ENCODE measurements around the gene LRRC4B. TPM values are rescaled to one million over a fixed set of nuclear protein-coding genes. Genes with fewer than 3 reads are reported as not detected.

The LRRC4B gene
- total and polyA plus RNA-seq, 2 experiments from 2014 or later, result 5.8 to 56.4 TPM

DNA sequence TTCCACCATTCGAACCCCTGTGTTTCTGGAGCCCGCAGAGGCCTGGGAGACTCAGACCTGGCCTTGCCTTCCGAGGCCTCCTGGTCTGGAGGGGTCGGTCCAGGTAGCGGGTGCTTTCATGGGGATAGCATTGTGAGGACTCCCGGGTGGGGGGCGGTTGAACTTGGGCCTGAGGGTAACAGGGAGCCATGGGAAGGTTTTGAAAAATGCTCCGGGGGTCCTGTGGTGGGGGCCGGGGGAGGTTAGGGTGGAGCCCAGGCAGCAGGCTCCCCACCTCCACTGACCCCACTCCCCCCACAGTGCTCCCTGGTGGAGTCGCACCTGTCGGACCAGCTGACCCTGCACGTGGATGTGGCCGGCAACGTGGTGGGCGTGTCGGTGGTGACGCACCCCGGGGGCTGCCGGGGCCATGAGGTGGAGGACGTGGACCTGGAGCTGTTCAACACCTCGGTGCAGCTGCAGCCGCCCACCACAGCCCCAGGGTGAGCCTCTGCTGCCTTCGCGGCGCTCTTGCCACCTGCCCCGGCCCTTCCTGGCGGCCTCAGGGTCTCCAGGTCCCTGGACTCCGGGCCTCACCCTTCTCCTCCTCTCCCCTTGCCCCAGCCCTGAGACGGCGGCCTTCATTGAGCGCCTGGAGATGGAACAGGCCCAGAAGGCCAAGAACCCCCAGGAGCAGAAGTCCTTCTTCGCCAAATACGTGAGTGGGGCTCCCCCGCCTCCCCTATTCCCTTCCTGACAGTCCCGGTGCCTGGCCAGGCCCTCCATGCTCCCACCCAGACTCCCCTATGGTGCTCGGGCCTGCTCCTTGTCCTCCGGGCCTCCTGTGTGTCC, 87.7 kb downstream of the LRRC4B start:
- Histone ChIP-seq H3K4me1 (ENCODE audit: low read depth) (peaks cover 4% of the 10 kb centered on the region), H3K27ac (no peak overlapping the region), H3K9me3 (ENCODE audit: low read depth) (no peaks in the 10 kb centered on the region), H3K36me3 (peaks cover 7% of the 10 kb centered on the region), H3K4me3 (no peak overlapping the region), H3K27me3 (no peaks in the 10 kb centered on the region)
- DNase-seq (ENCODE audit: low read depth in 1 of 2, low spot score in 1 of 2), result no peak
- TF ChIP-seq, protein P1, sequence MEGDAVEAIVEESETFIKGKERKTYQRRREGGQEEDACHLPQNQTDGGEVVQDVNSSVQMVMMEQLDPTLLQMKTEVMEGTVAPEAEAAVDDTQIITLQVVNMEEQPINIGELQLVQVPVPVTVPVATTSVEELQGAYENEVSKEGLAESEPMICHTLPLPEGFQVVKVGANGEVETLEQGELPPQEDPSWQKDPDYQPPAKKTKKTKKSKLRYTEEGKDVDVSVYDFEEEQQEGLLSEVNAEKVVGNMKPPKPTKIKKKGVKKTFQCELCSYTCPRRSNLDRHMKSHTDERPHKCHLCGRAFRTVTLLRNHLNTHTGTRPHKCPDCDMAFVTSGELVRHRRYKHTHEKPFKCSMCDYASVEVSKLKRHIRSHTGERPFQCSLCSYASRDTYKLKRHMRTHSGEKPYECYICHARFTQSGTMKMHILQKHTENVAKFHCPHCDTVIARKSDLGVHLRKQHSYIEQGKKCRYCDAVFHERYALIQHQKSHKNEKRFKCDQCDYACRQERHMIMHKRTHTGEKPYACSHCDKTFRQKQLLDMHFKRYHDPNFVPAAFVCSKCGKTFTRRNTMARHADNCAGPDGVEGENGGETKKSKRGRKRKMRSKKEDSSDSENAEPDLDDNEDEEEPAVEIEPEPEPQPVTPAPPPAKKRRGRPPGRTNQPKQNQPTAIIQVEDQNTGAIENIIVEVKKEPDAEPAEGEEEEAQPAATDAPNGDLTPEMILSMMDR (IDR thresholded peaks at IDR 0.05; ENCODE audit: low read depth, low read length), result no peak

DNA sequence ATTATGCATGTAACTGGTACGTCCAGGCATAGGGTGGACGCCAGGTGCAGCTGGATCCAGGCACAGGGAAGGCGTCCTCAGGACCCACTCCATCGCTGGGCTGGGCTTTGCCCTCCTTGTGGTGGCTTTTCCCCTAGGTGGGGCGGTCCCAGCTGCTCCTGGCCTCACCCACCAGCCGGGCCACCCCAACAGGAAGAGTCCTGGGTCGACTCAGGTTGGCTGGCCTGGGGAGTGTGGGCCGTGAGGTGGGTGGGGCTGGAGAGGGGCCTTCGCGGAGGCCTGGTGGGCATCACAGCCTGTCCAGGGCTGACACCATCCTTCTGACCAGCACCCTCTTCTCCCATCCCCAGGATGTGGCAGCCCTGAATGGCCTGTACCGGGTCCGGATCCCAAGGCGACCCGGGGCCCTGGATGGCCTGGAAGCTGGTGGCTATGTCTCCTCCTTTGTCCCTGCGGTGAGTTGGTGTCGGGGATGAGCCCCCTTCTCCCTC, 88.4 kb downstream of the LRRC4B start:
- TF ChIP-seq, protein P1 (IDR thresholded peaks at IDR 0.05; ENCODE audit: low read depth, low read length), result no peak
- H3K4me1 ChIP-seq (ENCODE audit: low read depth), result peaks cover 4% of the 10 kb centered on the region
- H3K27ac ChIP-seq, result no peak overlapping the region
- H3K9me3 ChIP-seq (ENCODE audit: low read depth), result no peaks in the 10 kb centered on the region
- H3K4me3 ChIP-seq, result no peak overlapping the region
- no peaks in the 10 kb centered on the region for H3K27me3 ChIP-seq
- DNase-seq (ENCODE audit: low read depth in 1 of 2, low spot score in 1 of 2), result no peak
- H3K36me3 ChIP-seq, result peaks cover 7% of the 10 kb centered on the region

DNA sequence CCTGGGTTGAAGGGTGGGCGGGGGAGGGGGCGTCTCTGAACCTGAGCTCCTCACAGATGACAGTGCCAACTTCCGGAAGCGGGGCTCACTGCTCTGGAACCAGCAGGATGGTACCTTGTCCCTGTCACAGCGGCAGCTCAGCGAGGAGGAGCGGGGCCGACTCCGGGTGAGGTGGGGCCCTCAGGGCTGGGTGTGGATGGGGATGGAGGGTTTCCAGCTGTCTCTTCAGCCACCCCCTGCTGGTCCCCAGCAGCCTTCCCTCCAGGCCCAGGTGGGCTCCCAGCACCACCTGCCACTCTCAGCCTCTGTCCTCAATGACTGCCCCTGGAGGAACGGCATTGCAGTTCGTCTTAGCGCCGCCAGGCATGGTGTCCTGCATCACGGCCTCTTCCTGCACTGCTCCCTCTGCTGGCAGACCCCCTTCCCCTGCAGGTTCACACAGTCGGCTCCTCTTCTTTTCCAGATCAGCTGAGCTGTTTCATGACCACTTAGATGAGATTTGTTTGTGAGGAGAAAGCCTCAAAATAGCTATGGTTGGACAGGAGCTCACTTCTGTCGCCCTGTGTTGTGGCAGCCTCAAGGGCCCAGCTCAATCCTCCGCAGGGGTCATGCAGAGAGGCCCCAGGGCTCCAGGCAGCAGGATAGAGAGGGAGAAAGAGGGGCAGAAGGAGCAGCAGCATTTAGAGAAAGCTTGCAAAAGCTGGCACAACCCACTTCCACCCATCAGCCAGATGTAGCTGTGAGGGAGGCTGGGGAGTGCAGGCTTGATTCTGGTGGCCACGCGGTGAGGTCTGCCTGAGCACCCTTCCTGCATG, 89.1 kb downstream of the LRRC4B start:
- TF ChIP-seq, protein P1 (IDR thresholded peaks at IDR 0.05; ENCODE audit: low read depth, low read length), result peak; percentile 60
- no peak overlapping the region for H3K4me3 ChIP-seq
- peak; percentile 49 to 64 for DNase-seq (ENCODE audit: low read depth in 1 of 2, low spot score in 1 of 2)
- no peak overlapping the region for H3K27ac ChIP-seq
- no peaks in the 10 kb centered on the region for H3K27me3 ChIP-seq
- H3K4me1 ChIP-seq (ENCODE audit: low read depth), result peaks cover 4% of the 10 kb centered on the region
- no peaks in the 10 kb centered on the region for H3K9me3 ChIP-seq (ENCODE audit: low read depth)
- peaks cover 7% of the 10 kb centered on the region for H3K36me3 ChIP-seq

DNA sequence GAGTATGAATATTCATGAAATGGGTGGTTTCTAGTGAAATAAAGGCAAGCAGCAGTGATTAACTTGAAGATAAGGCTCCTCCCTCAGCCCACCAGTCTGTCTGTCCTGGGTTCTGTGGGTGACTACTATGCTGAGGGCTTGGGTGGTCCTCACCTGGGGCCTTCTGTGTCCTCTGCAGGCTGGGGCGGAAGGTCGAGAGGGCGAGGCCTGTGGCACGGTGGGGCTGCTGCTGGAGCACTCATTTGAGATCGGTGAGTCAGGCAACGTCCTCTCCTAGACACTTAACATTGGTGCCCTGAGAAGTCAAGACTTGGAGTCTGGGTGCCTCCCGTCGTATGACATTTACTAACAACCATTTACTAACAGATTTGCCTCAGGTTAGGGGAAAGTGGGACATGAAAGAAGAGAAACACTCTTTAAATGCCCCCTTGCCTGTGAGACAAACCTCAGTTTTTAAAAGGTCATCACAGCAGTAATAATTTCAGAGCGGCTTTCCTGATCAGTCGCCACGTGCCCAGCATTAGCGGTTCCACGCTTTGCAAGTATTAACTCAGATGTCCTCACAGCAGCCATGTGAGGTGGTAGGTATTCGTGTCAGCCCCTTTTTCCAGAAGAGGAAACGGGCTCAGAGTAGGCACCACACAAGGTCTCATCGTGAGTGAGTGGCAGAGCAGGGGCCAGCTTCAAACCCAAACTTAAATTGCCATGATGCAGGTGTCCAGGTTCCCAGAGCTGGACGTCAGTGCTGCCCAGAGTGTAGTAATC, 90.3 kb downstream of the LRRC4B start:
- H3K27ac ChIP-seq, result no peak overlapping the region

DNA sequence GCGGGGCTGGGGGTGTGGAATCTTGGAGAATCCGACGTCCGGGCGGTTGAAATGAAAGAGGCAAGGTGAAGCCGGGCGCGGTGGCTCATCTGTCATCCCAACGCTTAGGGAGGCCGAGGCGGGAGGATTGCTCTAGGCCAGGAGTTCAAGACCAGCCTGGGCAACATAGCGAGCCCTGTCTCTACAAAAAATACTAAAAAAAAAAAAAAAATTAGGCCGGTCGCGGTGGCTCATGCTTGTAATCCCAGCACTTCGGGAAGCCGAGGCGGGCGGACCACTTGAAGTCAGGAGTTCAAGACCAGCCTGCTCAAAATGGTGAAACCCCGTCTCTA, 91.4 kb downstream of the LRRC4B start:
- Histone ChIP-seq H3K4me3 (peak overlapping the region; percentile 51), H3K9me3 (ENCODE audit: low read depth) (no peaks in the 10 kb centered on the region), H3K27ac (peak overlapping the region; percentile 90), H3K36me3 (peaks cover 7% of the 10 kb centered on the region), H3K27me3 (no peaks in the 10 kb centered on the region), H3K4me1 (ENCODE audit: low read depth) (peaks cover 4% of the 10 kb centered on the region)
- DNase-seq (ENCODE audit: low read depth in 1 of 2, low spot score in 1 of 2), result no peak
- TF ChIP-seq, protein P1 (IDR thresholded peaks at IDR 0.05; ENCODE audit: low read depth, low read length), result no peak

More for the DNA sequence above, 90.3 kb downstream of the LRRC4B start:
- no peak overlapping the region for H3K4me3 ChIP-seq
- TF ChIP-seq, protein P1 (IDR thresholded peaks at IDR 0.05; ENCODE audit: low read depth, low read length), result no peak
- no peaks in the 10 kb centered on the region for H3K27me3 ChIP-seq
- peaks cover 7% of the 10 kb centered on the region for H3K36me3 ChIP-seq
- H3K4me1 ChIP-seq (ENCODE audit: low read depth), result peaks cover 4% of the 10 kb centered on the region
- no peak for DNase-seq (ENCODE audit: low read depth in 1 of 2, low spot score in 1 of 2)
- no peaks in the 10 kb centered on the region for H3K9me3 ChIP-seq (ENCODE audit: low read depth)

All from cardiac muscle cell (in vitro differentiated cells and primary cell).